H1 (cell line): ENCODE results near the gene GIPC1. TPM values are rescaled to one million over a fixed set of nuclear protein-coding genes. Genes with fewer than 3 reads are reported as not detected.

Experiments
- CTCF ChIA-PET: fragments of 300-600 bp; sonication (Branson Sonifier 250); formaldehyde crosslinking; loops from one replicate; lab custom pipeline; 2021; ENCODE audit not compliant: partially characterized antibody; lab: Charles Lee
- POLR2A ChIA-PET: fragments of 300-600 bp; sonication (Branson Sonifier 250); formaldehyde crosslinking; loops from one replicate; lab custom pipeline; 2021; ENCODE audit warnings: inconsistent platforms; ENCODE audit not compliant: partially characterized antibody; lab: Charles Lee
- DNase-seq, 2 experiments: peaks; one replicate each; pipeline versions ENCODE4 v3.0.0 to v3.0.0-alpha.2; 2010 to 2022; ENCODE audit warnings: low spot score in 2 of 2, low read depth in 1 of 2, mixed read lengths in 1 of 2
- FAIRE-seq: peaks from 2 replicates; lab custom pipeline; 2011; peaks lifted over from hg19 to GRCh38; lab: Jason Lieb, UNC
- H2AFZ ChIP-seq: 2 replicates; pipeline ENCODE4 v1.8.1; 2012; ENCODE audit warnings: low read length, inconsistent platforms
- H2AK5ac ChIP-seq: 2 replicates; pipeline ENCODE4 v1.6.1; 2013; ENCODE audit warnings: low read depth, low read length
- H2BK120ac ChIP-seq: replicated peaks from 2 replicates; pipeline ENCODE3; 2013; ENCODE audit warnings: low read depth, low read length, inconsistent platforms
- H2BK12ac ChIP-seq: 2 replicates; pipeline ENCODE4 v1.6.1; 2013; ENCODE audit warnings: low read depth, low read length
- H2BK15ac ChIP-seq: 2 replicates; pipeline ENCODE4 v1.6.1; 2013; ENCODE audit warnings: low read length
- H2BK20ac ChIP-seq: 2 replicates; pipeline ENCODE4 v1.6.1; 2013; ENCODE audit warnings: low read length
- H2BK5ac ChIP-seq: 2 replicates; pipeline ENCODE4 v1.6.1; 2013; ENCODE audit warnings: low read depth, low read length
- H3K14ac ChIP-seq: 2 replicates; pipeline ENCODE4 v1.6.1; 2013; ENCODE audit warnings: inconsistent platforms; ENCODE audit not compliant: insufficient read length
- H3K18ac ChIP-seq: 2 replicates; pipeline ENCODE4 v1.6.1; 2013; ENCODE audit warnings: low read length; ENCODE audit errors: extremely low read depth
- H3K23ac ChIP-seq: 2 replicates; pipeline ENCODE4 v1.6.1; 2013; ENCODE audit warnings: inconsistent platforms; ENCODE audit not compliant: insufficient read length
- H3K23me2 ChIP-seq: 2 replicates; pipeline ENCODE4 v1.6.1; 2013; ENCODE audit warnings: low read depth, low read length
- H3K27ac ChIP-seq: 2 replicates; pipeline ENCODE4 v1.6.1; 2011; ENCODE audit warnings: low read depth, low read length, inconsistent platforms
- H3K27me3 ChIP-seq, 4 experiments: replicated peaks in 1 of 4; 1 replicate in 1 of 4; 2 replicates in 3 of 4; pipeline versions ENCODE4 v1.6.1 to v1.8.1; 2011 to 2013; ENCODE audit warnings: low read length in 3 of 4, mild to moderate bottlenecking in 3 of 4, inconsistent platforms in 2 of 4, mixed read lengths in 2 of 4, moderate library complexity in 1 of 4; ENCODE audit not compliant: control insufficient read depth in 3 of 4, insufficient read depth in 3 of 4; ENCODE audit errors: extremely low read depth in 1 of 4
- H3K36me3 ChIP-seq, 4 experiments: 2 replicates each; pipeline versions ENCODE4 v1.6.1 to v1.8.1; 2011 to 2013; ENCODE audit warnings: mild to moderate bottlenecking in 4 of 4, low read length in 3 of 4, moderate library complexity in 2 of 4, control low read depth in 1 of 4, inconsistent platforms in 1 of 4; ENCODE audit not compliant: insufficient read depth in 4 of 4, control insufficient read depth in 2 of 4
- H3K4ac ChIP-seq: replicated peaks from 2 replicates; pipeline ENCODE3; 2013; ENCODE audit warnings: low read length, low read depth, mixed read lengths, inconsistent platforms; ENCODE audit not compliant: insufficient read length
- H3K4me1 ChIP-seq, 4 experiments: replicated peaks in 1 of 4; 1 replicate in 1 of 4; 2 replicates in 3 of 4; pipeline versions ENCODE4 v1.6.1 to v1.8.1; 2011 to 2013; ENCODE audit warnings: low read length in 3 of 4, inconsistent platforms in 2 of 4, mixed read lengths in 1 of 4; ENCODE audit not compliant: insufficient read depth in 4 of 4, control insufficient read depth in 3 of 4
- H3K4me2 ChIP-seq, 2 experiments: 2 replicates each; pipeline versions ENCODE4 v1.6.1 to v1.8.1; 2011 to 2013; ENCODE audit warnings: low read depth in 2 of 2, low read length in 2 of 2, control low read depth in 1 of 2, inconsistent platforms in 1 of 2, mild to moderate bottlenecking in 1 of 2; ENCODE audit not compliant: insufficient read depth in 1 of 2
- H3K4me3 ChIP-seq, 4 experiments: fragments of 200-600, 300-600 bp in 1 of 4; sonication (generic), shearing (Covaris generic), sonication (Bioruptor Twin) in 1 of 4; 2 replicates each; pipeline versions ENCODE4 v1.5.1 to v1.8.1; 2011 to 2016; ENCODE audit warnings: low read length in 4 of 4, low read depth in 3 of 4, control low read depth in 2 of 4, inconsistent platforms in 2 of 4, mild to moderate bottlenecking in 2 of 4, mixed read lengths in 1 of 4, moderate library complexity in 1 of 4; ENCODE audit not compliant: insufficient read depth in 2 of 4; ENCODE audit errors: extremely low read depth in 1 of 4
- H3K56ac ChIP-seq: replicated peaks from 2 replicates; pipeline ENCODE3; 2013; ENCODE audit warnings: low read depth, mild to moderate bottlenecking, mixed read lengths, low read length, inconsistent platforms; ENCODE audit not compliant: insufficient read length
- H3K79me1 ChIP-seq: 2 replicates; pipeline ENCODE4 v1.6.1; 2013; ENCODE audit warnings: low read depth, low read length, control low read depth
- H3K79me2 ChIP-seq, 2 experiments: 2 replicates each; pipeline versions ENCODE4 v1.6.1 to v1.8.1; 2012 to 2013; ENCODE audit warnings: low read length in 2 of 2, mild to moderate bottlenecking in 2 of 2, inconsistent platforms in 1 of 2; ENCODE audit not compliant: insufficient read depth in 2 of 2, control insufficient read depth in 1 of 2
- H3K9ac ChIP-seq, 4 experiments: replicated peaks in 1 of 4; 1 replicate in 1 of 4; 2 replicates in 3 of 4; pipeline versions ENCODE4 v1.6.1 to v1.8.1; 2011 to 2013; ENCODE audit warnings: low read depth in 3 of 4, low read length in 3 of 4, control low read depth in 2 of 4, mild to moderate bottlenecking in 2 of 4, moderate library complexity in 2 of 4, inconsistent platforms in 1 of 4; ENCODE audit errors: extremely low read depth in 1 of 4
- H3K9me3 ChIP-seq, 2 experiments: 2 replicates each; pipeline versions ENCODE4 v1.6.1 to v1.8.1; 2012 to 2013; ENCODE audit warnings: mild to moderate bottlenecking in 2 of 2, moderate library complexity in 2 of 2, control low read depth in 1 of 2, inconsistent platforms in 1 of 2, low read depth in 1 of 2, low read length in 1 of 2, mixed read lengths in 1 of 2; ENCODE audit not compliant: insufficient read depth in 2 of 2
- H4K20me1 ChIP-seq, 2 experiments: replicated peaks in 1 of 2; 2 replicates each; pipeline versions ENCODE3 to v1.8.1; 2011 to 2013; ENCODE audit warnings: inconsistent platforms in 2 of 2, low read length in 2 of 2, mild to moderate bottlenecking in 1 of 2; ENCODE audit not compliant: insufficient read depth in 2 of 2, control insufficient read depth in 1 of 2
- H4K5ac ChIP-seq: 2 replicates; pipeline ENCODE4 v1.6.1; 2013; ENCODE audit warnings: low read length, low read depth, mixed read lengths, inconsistent platforms; ENCODE audit not compliant: insufficient read length
- H4K8ac ChIP-seq: 2 replicates; pipeline ENCODE4 v1.8.0; 2013; ENCODE audit warnings: mild to moderate bottlenecking, moderate library complexity, low read length, inconsistent platforms; ENCODE audit not compliant: insufficient read depth; ENCODE audit errors: extremely low read depth
- H4K91ac ChIP-seq: replicated peaks from 2 replicates; pipeline ENCODE3; 2013; ENCODE audit warnings: low read length, mixed read lengths, inconsistent platforms; ENCODE audit not compliant: insufficient read length
- CREB1 ChIP-seq: IDR thresholded peaks from 2 replicates; pipeline ENCODE4 v1.6.1; 2012; ENCODE audit warnings: inconsistent platforms
- TAF1 ChIP-seq: IDR thresholded peaks from 2 replicates; pipeline ENCODE4 v1.6.1; 2011; ENCODE audit warnings: mild to moderate bottlenecking, low read depth, low read length
- WGBS, 2 experiments: shearing (Covaris generic) in 1 of 2; methylation state at CpG; one replicate each; pipeline versions ENCODE4 v1.1.6 to v1.1.7; 2013 to 2015; ENCODE audit warnings: low lambda C conversion rate in 2 of 2, mixed read lengths in 2 of 2, inconsistent platforms in 1 of 2, low coverage in 1 of 2, missing lambda C conversion rate in 1 of 2; ENCODE audit not compliant: insufficient replicate concordance in 2 of 2, insufficient coverage in 1 of 2, insufficient read length in 1 of 2; ENCODE audit errors: extremely low coverage in 1 of 2, missing lambda C conversion rate in 1 of 2; 5-methylcytosine and 5-hydroxymethylcytosine counted together
- polyA plus RNA-seq, 7 experiments: library from polyadenylated mRNA; depleted of rRNA in 3 of 7; stranded (reverse) in 5 of 7; unstranded in 2 of 7; fragments of >200 nt in 5 of 7; fragments of 200-250 nt in 2 of 7; gene quantifications; 1 replicate in 5 of 7; 2 replicates in 1 of 7; 4 replicates in 1 of 7; pipeline versions ENCODE4 v1.2.1 to v1.2.3, GENCODE V29; 2011 to 2013; ENCODE audit warnings: missing spikeins in 2 of 7, mixed read lengths in 2 of 7
- total RNA-seq: library from RNA; stranded (reverse); fragmentation: NEBNext Ultra II Directional; extraction: Animal tissue kit (Norgen Biotek cat#: 25700); gene quantifications from 2 replicates; pipeline ENCODE4 v1.2.1, GENCODE V29; 2021

Gene GIPC1
- total and polyA plus RNA-seq, 2 of the 8 experiments (the other 6 are each of a cell fraction or from before 2014, with no cell fraction given), result 65.6 to 72.0 TPM

DNA sequence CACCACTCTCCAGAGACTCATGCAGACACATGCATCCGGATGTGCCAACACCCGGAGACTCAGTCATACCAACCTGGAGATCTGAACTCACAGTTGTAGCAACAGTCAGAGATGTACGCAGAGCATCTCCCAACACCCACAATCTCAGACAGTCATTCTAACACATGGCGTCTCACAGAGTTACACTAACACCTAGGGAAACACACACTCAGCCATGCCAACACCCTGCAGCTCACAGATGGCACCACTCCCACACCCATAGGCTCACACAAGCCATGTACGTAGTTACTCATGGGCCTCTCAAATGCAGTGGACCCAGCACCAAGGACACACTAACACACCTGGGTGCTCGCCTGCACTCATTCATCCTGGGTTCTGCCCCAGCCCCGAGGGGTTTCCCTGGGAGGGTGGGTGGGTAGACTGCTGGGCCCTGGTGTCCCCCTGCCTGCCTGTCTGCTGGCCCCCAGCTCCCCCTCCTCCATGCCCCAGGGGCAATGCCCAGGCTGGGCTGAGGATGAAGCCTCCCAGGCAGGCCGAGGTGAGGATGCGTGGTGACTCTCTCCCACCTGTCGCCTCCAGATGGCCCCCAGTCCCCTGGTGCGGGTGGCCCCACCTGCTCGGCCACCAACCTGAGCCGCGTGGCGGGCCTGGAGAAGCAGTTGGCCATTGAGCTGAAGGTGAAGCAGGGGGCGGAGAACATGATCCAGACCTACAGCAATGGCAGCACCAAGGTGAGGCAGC lies 52.9 kb downstream of the GIPC1 start:
- no peak for TF ChIP-seq CREB1
- no peak for TF ChIP-seq TAF1
- CTCF ChIA-PET, result no interaction called here
- H3K27me3 ChIP-seq, result no peaks in the 10 kb centered on the region
- H2BK15ac ChIP-seq, result no peak overlapping the region
- peaks cover 0 to 10% of the 10 kb centered on the region in 2 experiments; a peak in 2 of 4 replicates for H3K79me2 ChIP-seq
- H2BK20ac ChIP-seq, result no peak overlapping the region
- H3K4me3 ChIP-seq, result no peak overlapping the region
- no peaks in the 10 kb centered on the region for H3K9me3 ChIP-seq
- 95% methylated on average over 13 of the region's 16 CpGs; no CpG with 5 or more reads in 1 of the 2 experiments for WGBS, 2 experiments
- no peak overlapping the region for H3K14ac ChIP-seq
- H2BK5ac ChIP-seq, result no peak overlapping the region
- H3K27ac ChIP-seq, result no peak overlapping the region
- no peak overlapping the region for H4K8ac ChIP-seq
- no peak overlapping the region for H4K5ac ChIP-seq
- POLR2A ChIA-PET, result no interaction called here
- FAIRE-seq (no peak), DNase-seq (no peak)
- H2AFZ ChIP-seq, result no peak overlapping the region
- H4K91ac ChIP-seq, result no peak overlapping the region
- H3K36me3 ChIP-seq, result peaks cover 22 to 49% (median 41%) of the 10 kb centered on the region in 4 experiments
- H4K20me1 ChIP-seq, result peaks cover 10 to 29% of the 10 kb centered on the region in 2 experiments
- H3K56ac ChIP-seq, result no peak overlapping the region
- H3K4me2 ChIP-seq, result no peak overlapping the region
- H3K79me1 ChIP-seq, result peaks cover 12% of the 10 kb centered on the region
- no peak overlapping the region for H3K4ac ChIP-seq
- H2AK5ac ChIP-seq, result no peak overlapping the region
- H3K4me1 ChIP-seq, result no peaks in the 10 kb centered on the region
- no peak overlapping the region for H3K9ac ChIP-seq
- H3K23me2 ChIP-seq, result no peaks in the 10 kb centered on the region
- no peak overlapping the region for H3K18ac ChIP-seq
- no peak overlapping the region for H2BK12ac ChIP-seq
- H3K23ac ChIP-seq, result no peak overlapping the region
- no peak overlapping the region for H2BK120ac ChIP-seq
